HEK293 (cell line): ENCODE data around the gene HGS.
A peak's percentile ranks its signal among the peaks of the same experiment; 100 is the strongest.

Source experiments
- CTCF ChIA-PET: fragments of 350-600 bp; formaldehyde crosslinking; extraction: SDS; loops from one replicate; lab custom pipeline; 2021; ENCODE audit warnings: antibody characterized with exemption; lab: Yijun Ruan, JAX
- POLR2A ChIA-PET: fragments of 300-600 bp; formaldehyde crosslinking; extraction: SDS; loops from one replicate; lab custom pipeline; 2020; ENCODE audit warnings: antibody characterized with exemption, inconsistent platforms; lab: Yijun Ruan, JAX
- H3K27ac ChIP-seq: fragments of 200-500 bp; sonication (Bioruptor generic); 2 replicates; pipeline ENCODE4 v1.5.1; 2014; ENCODE audit warnings: low read depth, low read length, control low read depth, inconsistent platforms; ENCODE audit errors: extremely low read depth
- H3K36me3 ChIP-seq, 2 experiments: fragments of 200-500 bp in 1 of 2; sonication (Bioruptor generic) in 1 of 2; 1 replicate in 1 of 2; 2 replicates in 1 of 2; pipeline ENCODE4 v1.5.1; 2014 to 2017; ENCODE audit warnings: inconsistent platforms in 2 of 2, low read length in 2 of 2; ENCODE audit not compliant: control insufficient read depth in 2 of 2, insufficient read depth in 1 of 2
- H3K4me1 ChIP-seq: fragments of 200-500 bp; sonication (Bioruptor generic); 2 replicates; pipeline ENCODE4 v1.5.1; 2014; ENCODE audit warnings: mild to moderate bottlenecking, low read length, inconsistent platforms; ENCODE audit not compliant: control insufficient read depth, insufficient read depth
- H3K4me3 ChIP-seq: 2 replicates; pipeline ENCODE4 v1.5.1; 2011; ENCODE audit warnings: low read depth, mild to moderate bottlenecking, control low read depth, low read length, moderate library complexity
- H3K9me3 ChIP-seq: fragments of 200-500 bp; sonication (Bioruptor generic); 2 replicates; pipeline ENCODE4 v1.5.1; 2014; ENCODE audit warnings: low read depth, low read length, inconsistent platforms; ENCODE audit not compliant: control insufficient read depth, insufficient read depth
- GLIS2 ChIP-seq: fragments of 450-650 bp; formaldehyde crosslinking; IDR thresholded peaks from 2 replicates; pipeline ENCODE4 v1.5.1; 2016; ENCODE audit warnings: missing biosample characterization, missing genetic modification characterization
- KLF17 ChIP-seq: fragments of 450-650 bp; formaldehyde crosslinking; IDR thresholded peaks from 2 replicates; pipeline ENCODE4 v1.5.1; 2016; ENCODE audit warnings: missing biosample characterization, missing genetic modification characterization
- MYNN ChIP-seq: fragments of 450-650 bp; formaldehyde crosslinking; IDR thresholded peaks from 2 replicates; pipeline ENCODE4 v1.5.1; 2016; ENCODE audit warnings: missing biosample characterization, missing genetic modification characterization, borderline replicate concordance
- MZF1 ChIP-seq: fragments of 450-650 bp; formaldehyde crosslinking; IDR thresholded peaks from 2 replicates; pipeline ENCODE4 v1.5.1; 2017; ENCODE audit warnings: missing biosample characterization, missing genetic modification characterization, borderline replicate concordance
- REST ChIP-seq: fragments of 450-650 bp; formaldehyde crosslinking; IDR thresholded peaks from 2 replicates; pipeline ENCODE4 v1.5.1; 2016; ENCODE audit warnings: missing biosample characterization, missing genetic modification characterization
- SP2 ChIP-seq: fragments of 450-650 bp; formaldehyde crosslinking; IDR thresholded peaks from 2 replicates; pipeline ENCODE4 v1.5.1; 2016; ENCODE audit warnings: missing biosample characterization, missing genetic modification characterization
- ZBTB26 ChIP-seq: fragments of 450-650 bp; formaldehyde crosslinking; optimal IDR thresholded peaks from 2 replicates; pipeline ENCODE3; 2016; ENCODE audit warnings: missing biosample characterization, mild to moderate bottlenecking, missing genetic modification characterization
- ZFP37 ChIP-seq: fragments of 450-650 bp; formaldehyde crosslinking; IDR thresholded peaks from 2 replicates; pipeline ENCODE4 v1.5.1; 2016; ENCODE audit warnings: missing biosample characterization, missing genetic modification characterization
- ZFP41 ChIP-seq: fragments of 450-650 bp; formaldehyde crosslinking; IDR thresholded peaks from 2 replicates; pipeline ENCODE4 v1.5.1; 2016; ENCODE audit warnings: missing biosample characterization, missing genetic modification characterization, borderline replicate concordance
- ZNF10 ChIP-seq: fragments of 450-650 bp; formaldehyde crosslinking; IDR thresholded peaks from 2 replicates; pipeline ENCODE4 v1.5.1; 2017; ENCODE audit warnings: missing biosample characterization, missing genetic modification characterization
- ZNF148 ChIP-seq: fragments of 450-650 bp; formaldehyde crosslinking; IDR thresholded peaks from 2 replicates; pipeline ENCODE4 v1.5.0; 2017; ENCODE audit warnings: missing biosample characterization, missing genetic modification characterization, borderline replicate concordance
- ZNF26 ChIP-seq: fragments of 450-650 bp; formaldehyde crosslinking; IDR thresholded peaks from 2 replicates; pipeline ENCODE4 v1.5.1; 2016; ENCODE audit warnings: missing biosample characterization, missing genetic modification characterization
- ZNF423 ChIP-seq: fragments of 450-650 bp; formaldehyde crosslinking; IDR thresholded peaks from 2 replicates; pipeline ENCODE4 v1.5.1; 2016; ENCODE audit warnings: missing biosample characterization, missing genetic modification characterization
- ZNF626 ChIP-seq: fragments of 450-650 bp; sonication (Bioruptor Pico); formaldehyde crosslinking; IDR thresholded peaks from 2 replicates; pipeline ENCODE4 v1.5.1; 2018; ENCODE audit warnings: missing biosample characterization, missing genetic modification characterization, inconsistent platforms
- ZNF837 ChIP-seq: fragments of 450-650 bp; formaldehyde crosslinking; IDR thresholded peaks from 2 replicates; pipeline ENCODE4 v1.5.1; 2016; ENCODE audit warnings: missing biosample characterization, missing genetic modification characterization

HGS gene

GRCh38 chr17:81717049-81717765 lies 33.4 kb downstream of the HGS start:
- no peaks in the 10 kb centered on the region for H3K9me3 ChIP-seq
- H3K36me3 ChIP-seq, result peaks cover 9 to 69% of the 10 kb centered on the region in 2 experiments; a peak in 2 of 3 replicates
- POLR2A ChIA-PET, result interaction anchor here (0.9 kb wide), 1 partner anchor 9 kb away, joined by 6 read pairs; no protein-coding TSS in a partner anchor
- CTCF ChIA-PET, result no interaction called here
- peaks cover 5% of the 10 kb centered on the region for H3K4me1 ChIP-seq
- H3K27ac ChIP-seq, result no peak overlapping the region
- H3K4me3 ChIP-seq, result no peak overlapping the region
- no peak for TF ChIP-seq ZFP37
- TF ChIP-seq GLIS2 (tag by site-specific recombination), result 0 out of 2 replicates have a peak, but pooled peaks have one; percentile 34

GRCh38 chr17:81717766-81718089 lies 33.9 kb downstream of the HGS start:
- H3K4me3 ChIP-seq, result no peak overlapping the region
- ChIA-PET CTCF (no interaction called here), POLR2A (no interaction called here)
- H3K9me3 ChIP-seq, result no peaks in the 10 kb centered on the region
- H3K27ac ChIP-seq, result no peak overlapping the region
- peaks cover 8% of the 10 kb centered on the region for H3K4me1 ChIP-seq
- H3K36me3 ChIP-seq, result peaks cover 9 to 69% of the 10 kb centered on the region in 2 experiments; a peak in 2 of 3 replicates
- TF ChIP-seq ZBTB26 (tag by site-specific recombination) (no peak), KLF17 (tag by site-specific recombination) (no peak), ZNF26 (tag by site-specific recombination) (no peak), ZFP41 (tag by site-specific recombination) (no peak), MZF1 (tag by site-specific recombination) (no peak), ZNF837 (tag by site-specific recombination) (no peak), MYNN (tag by site-specific recombination) (no peak), ZNF626 (tag by site-specific recombination) (no peak), ZNF10 (tag by site-specific recombination) (0 out of 2 replicates have a peak, but pooled peaks have one; percentile 35), SP2 (tag by site-specific recombination) (0 out of 2 replicates have a peak, but pooled peaks have one; percentile 14), ZNF423 (tag by site-specific recombination) (no peak), ZNF148 (no peak), REST (tag by site-specific recombination) (no peak)
- TF ChIP-seq, all 188 proteins: peak for 2
